ENCODE measurements around the gene PPP4R4.
"Not testable (repeated sequence)": the region's sequence is repeated elsewhere in the genome, so short reads cannot be mapped to it uniquely, and the experiment has no call there.

The PPP4R4 gene

GRCh38 chr14:94144765-94145164 is 29.4 kb upstream of the PPP4R4 start:
- Histone ChIP-seq H3K4me3 (replicated peaks; ENCODE audit: insufficient read depth, low read length) (no peak overlapping the region), H3K27me3 (ENCODE audit: insufficient read depth, poor library complexity, severe bottlenecking) (no peaks in the 10 kb centered on the region), H3K27ac (replicated peaks) (no peak overlapping the region; the same call in 1 of the 2 replicates)
- peak in 1 of 2 experiments; percentile 69 for DNase-seq (ENCODE audit: low read depth in 1 of 2, low spot score in 1 of 2)
- TF ChIP-seq SPI1 (IDR thresholded peaks at IDR 0.05; ENCODE audit: borderline replicate concordance, low read depth): no peak
- no peak for TF ChIP-seq CTCF (IDR thresholded peaks at IDR 0.05; ENCODE audit: insufficient read depth, low read length)
- TF ChIP-seq REST (IDR thresholded peaks at IDR 0.05; ENCODE audit: insufficient replicate concordance, low read depth): no peak
- no peak; the same call in 1 of the 2 replicates for TF ChIP-seq POLR2AphosphoS5 (IDR thresholded peaks at IDR 0.05; ENCODE audit: low read depth)

GRCh38 chr14:94145902-94146527 is 28.1 kb upstream of the PPP4R4 start:
- Histone ChIP-seq H3K27ac (replicated peaks) (no peak overlapping the region), H3K4me3 (replicated peaks; ENCODE audit: insufficient read depth, low read length) (no peak overlapping the region), H3K27me3 (ENCODE audit: insufficient read depth, poor library complexity, severe bottlenecking) (no peaks in the 10 kb centered on the region)
- DNase-seq (ENCODE audit: low read depth in 1 of 2, low spot score in 1 of 2): no peak
- TF ChIP-seq POLR2AphosphoS5 (IDR thresholded peaks at IDR 0.05; ENCODE audit: low read depth): no peak

GRCh38 chr14:94152676-94153075 is 21.4 kb upstream of the PPP4R4 start:
- Histone ChIP-seq H3K27me3 (ENCODE audit: insufficient read depth, poor library complexity, severe bottlenecking) (no peaks in the 10 kb centered on the region), H3K4me3 (replicated peaks; ENCODE audit: insufficient read depth, low read length) (no peak overlapping the region), H3K27ac (replicated peaks) (no peak overlapping the region)
- TF ChIP-seq SPI1 (IDR thresholded peaks at IDR 0.05; ENCODE audit: borderline replicate concordance, low read depth): no peak
- TF ChIP-seq REST (IDR thresholded peaks at IDR 0.05; ENCODE audit: insufficient replicate concordance, low read depth): no peak
- TF ChIP-seq GABPA (IDR thresholded peaks at IDR 0.05; ENCODE audit: low read depth): no peak
- TF ChIP-seq POLR2AphosphoS5 (IDR thresholded peaks at IDR 0.05; ENCODE audit: low read depth): no peak
- no peak for TF ChIP-seq CTCF (IDR thresholded peaks at IDR 0.05; ENCODE audit: insufficient read depth, low read length)
- no peak for DNase-seq (ENCODE audit: low read depth in 1 of 2, low spot score in 1 of 2)

- TF ChIP-seq SPI1 (IDR thresholded peaks at IDR 0.05; ENCODE audit: borderline replicate concordance, low read depth): peak; percentile 51; the same call in 1 of the 2 replicates
- no peak for TF ChIP-seq REST (IDR thresholded peaks at IDR 0.05; ENCODE audit: insufficient replicate concordance, low read depth)
- no peak overlapping the region for H3K4me3 ChIP-seq (replicated peaks; ENCODE audit: insufficient read depth, low read length)
- no peak for DNase-seq (ENCODE audit: low read depth in 1 of 2, low spot score in 1 of 2)
- no peak overlapping the region for H3K27ac ChIP-seq (replicated peaks)
- no peaks in the 10 kb centered on the region for H3K27me3 ChIP-seq (ENCODE audit: insufficient read depth, poor library complexity, severe bottlenecking)
Observed at GRCh38 chr14:94153750-94154342, 20.3 kb upstream of the PPP4R4 start.

GRCh38 chr14:94156143-94156542 is 18.0 kb upstream of the PPP4R4 start:
- not testable (repeated sequence) for DNase-seq (ENCODE audit: low read depth in 1 of 2, low spot score in 1 of 2); H3K27me3 ChIP-seq (ENCODE audit: insufficient read depth, poor library complexity, severe bottlenecking); H3K27ac ChIP-seq (replicated peaks); H3K4me3 ChIP-seq (replicated peaks; ENCODE audit: insufficient read depth, low read length)

Data from HL-60 (cell line).